Skeletal muscle tissue (tissue), 4 donors: Measurements from ENCODE around the gene IL15RA. TPM values are rescaled to one million over a fixed set of nuclear protein-coding genes. Genes with fewer than 3 reads are reported as not detected.

Source experiments
- H3K27ac ChIP-seq: one replicate; pipeline ENCODE4 v1.7.0; 2013; ENCODE audit warnings: mild to moderate bottlenecking, low read depth, low read length, inconsistent platforms
- H3K27me3 ChIP-seq, 3 donors: one replicate each; pipeline ENCODE4 v1.7.0; 2013; ENCODE audit warnings: low read length in 3 of 3; ENCODE audit not compliant: control insufficient read depth in 3 of 3, insufficient read depth in 3 of 3
- H3K36me3 ChIP-seq, 3 donors: one replicate each; pipeline ENCODE4 v1.7.0; 2013; ENCODE audit warnings: low read length in 3 of 3; ENCODE audit not compliant: control insufficient read depth in 3 of 3, insufficient read depth in 3 of 3
- H3K4me1 ChIP-seq, 3 donors: one replicate each; pipeline ENCODE4 v1.7.0; 2013; ENCODE audit warnings: low read length in 3 of 3, mild to moderate bottlenecking in 3 of 3; ENCODE audit not compliant: control insufficient read depth in 3 of 3, insufficient read depth in 3 of 3
- H3K4me3 ChIP-seq, 3 donors: one replicate each; pipeline ENCODE4 v1.7.0; 2013; ENCODE audit warnings: low read length in 3 of 3
- H3K9ac ChIP-seq, 3 donors: one replicate each; pipeline ENCODE4 v1.7.0; 2013; ENCODE audit warnings: low read length in 3 of 3, mild to moderate bottlenecking in 3 of 3, moderate library complexity in 2 of 3, low read depth in 1 of 3
- H3K9me3 ChIP-seq, 3 donors: one replicate each; pipeline ENCODE4 v1.7.0; 2013; ENCODE audit warnings: low read length in 3 of 3; ENCODE audit not compliant: control insufficient read depth in 3 of 3
- total RNA-seq: library from RNA; depleted of rRNA; stranded (reverse); fragments of >200 nt; gene quantifications from one replicate; pipeline ENCODE4 v1.2.3, GENCODE V29; 2014
- donor health status: Osteomylitis.

Gene IL15RA, protein sequence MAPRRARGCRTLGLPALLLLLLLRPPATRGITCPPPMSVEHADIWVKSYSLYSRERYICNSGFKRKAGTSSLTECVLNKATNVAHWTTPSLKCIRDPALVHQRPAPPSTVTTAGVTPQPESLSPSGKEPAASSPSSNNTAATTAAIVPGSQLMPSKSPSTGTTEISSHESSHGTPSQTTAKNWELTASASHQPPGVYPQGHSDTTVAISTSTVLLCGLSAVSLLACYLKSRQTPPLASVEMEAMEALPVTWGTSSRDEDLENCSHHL
- 1.6 TPM for total RNA-seq

- Histone ChIP-seq H3K9ac (peak within 1 kb of the TSS; percentile 89 to 98 (median 96)), H3K27ac (peak within 1 kb of the TSS; percentile 94), H3K27me3 (no peaks in the 10 kb centered on the region), H3K36me3 (no peaks in the 10 kb centered on the region), H3K9me3 (no peaks in the 10 kb centered on the region), H3K4me3 (peak within 1 kb of the TSS; percentile 83 to 98 (median 97)), H3K4me1 (peaks cover 4 to 12% (median 9%) of the 10 kb centered on the region in 3 donors)
Observed at GRCh38 chr10:5977471-5978229, at the start of gene IL15RA. IL15RA (minus strand) TSS chr10:5977543; CDS start chr10:5977492, 51 bp downstream.

DNA sequence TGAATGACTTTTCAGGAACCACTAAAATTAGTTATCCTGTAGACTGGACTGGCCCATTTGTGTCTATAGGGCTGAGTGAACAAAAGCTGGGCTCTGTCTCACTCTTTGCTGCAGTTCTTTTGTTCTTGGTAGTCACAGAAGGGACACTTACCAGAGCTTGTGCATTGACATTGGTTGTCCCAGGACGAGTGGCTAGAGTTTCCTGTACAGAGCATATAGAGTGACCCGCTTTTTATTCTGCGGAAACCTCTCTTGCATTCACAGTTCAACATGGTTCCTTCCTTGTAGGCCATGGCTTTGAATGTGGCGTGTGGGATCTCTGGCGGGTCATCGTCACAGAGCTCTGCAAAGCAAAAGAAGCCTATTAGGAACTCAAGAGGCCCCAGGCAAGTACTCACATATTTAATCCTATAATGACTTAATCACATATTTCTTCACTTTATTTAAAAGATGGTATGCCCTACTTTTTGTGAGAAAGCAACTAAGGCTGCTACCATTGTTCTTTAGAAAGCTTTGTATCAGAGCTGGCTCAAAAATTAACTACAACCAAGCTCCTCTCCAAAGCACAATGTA lies 48.4 kb upstream of the IL15RA start:
- H3K9me3 ChIP-seq, result peaks cover 0 to 5% (median 0%) of the 10 kb centered on the region in 3 donors
- no peak overlapping the region for H3K4me3 ChIP-seq
- no peaks in the 10 kb centered on the region for H3K4me1 ChIP-seq
- H3K27me3 ChIP-seq, result no peaks in the 10 kb centered on the region
- no peak overlapping the region for H3K9ac ChIP-seq
- H3K36me3 ChIP-seq, result no peaks in the 10 kb centered on the region
- H3K27ac ChIP-seq, result no peak overlapping the region

DNA sequence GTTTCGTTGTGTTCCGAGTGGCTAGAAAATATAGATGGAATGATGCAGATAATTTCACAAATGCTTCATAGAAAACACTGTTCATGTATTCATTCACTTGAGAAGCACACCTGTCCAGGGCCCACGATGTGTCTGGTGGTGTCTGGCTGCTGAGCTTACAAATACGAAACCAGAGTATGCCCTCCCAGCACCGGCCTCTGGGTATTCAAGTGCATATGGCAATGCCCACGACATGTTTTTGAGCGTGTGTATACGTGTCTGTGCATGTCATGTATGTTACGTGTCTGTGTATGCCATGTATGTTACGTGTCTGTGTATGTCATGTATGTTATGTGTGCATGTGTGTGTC lies 47.0 kb upstream of the IL15RA start:
- H3K4me1 ChIP-seq, result no peaks in the 10 kb centered on the region

GRCh38 chr10:6023661-6024333 lies 46.5 kb upstream of the IL15RA start:
- Histone ChIP-seq H3K27ac (no peak overlapping the region), H3K4me1 (no peaks in the 10 kb centered on the region), H3K9me3 (no peaks in the 10 kb centered on the region), H3K27me3 (no peaks in the 10 kb centered on the region), H3K36me3 (no peaks in the 10 kb centered on the region), H3K4me3 (no peak overlapping the region), H3K9ac (no peak overlapping the region)

More for the DNA sequence above, 47.0 kb upstream of the IL15RA start:
- no peaks in the 10 kb centered on the region for H3K27me3 ChIP-seq
- H3K36me3 ChIP-seq, result no peaks in the 10 kb centered on the region
- no peak overlapping the region for H3K4me3 ChIP-seq
- H3K27ac ChIP-seq, result no peak overlapping the region
- no peak overlapping the region for H3K9ac ChIP-seq
- H3K9me3 ChIP-seq, result no peaks in the 10 kb centered on the region

DNA sequence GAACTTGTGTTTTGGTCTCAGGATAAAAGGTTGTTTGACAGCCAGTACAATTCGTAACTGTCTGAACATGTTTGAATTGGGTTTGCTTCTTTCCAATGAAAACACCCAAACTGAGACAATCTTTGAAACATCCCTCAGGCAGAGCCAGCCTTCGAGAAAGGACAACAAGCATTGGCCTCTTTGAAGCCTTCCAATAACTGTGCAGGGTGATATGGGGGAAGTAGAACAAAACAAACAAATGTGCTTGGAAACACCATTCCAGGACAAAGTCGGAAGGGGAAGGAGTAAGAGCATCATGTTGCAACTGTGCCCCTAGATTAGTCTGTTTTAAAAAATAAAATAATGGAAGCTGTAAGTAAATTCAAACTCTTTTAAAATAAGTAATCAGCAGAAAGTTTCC lies 45.3 kb upstream of the IL15RA start:
- Histone ChIP-seq H3K9me3 (no peaks in the 10 kb centered on the region), H3K27ac (no peak overlapping the region), H3K4me3 (no peak overlapping the region), H3K36me3 (no peaks in the 10 kb centered on the region), H3K4me1 (no peaks in the 10 kb centered on the region), H3K9ac (no peak overlapping the region), H3K27me3 (no peaks in the 10 kb centered on the region)

DNA sequence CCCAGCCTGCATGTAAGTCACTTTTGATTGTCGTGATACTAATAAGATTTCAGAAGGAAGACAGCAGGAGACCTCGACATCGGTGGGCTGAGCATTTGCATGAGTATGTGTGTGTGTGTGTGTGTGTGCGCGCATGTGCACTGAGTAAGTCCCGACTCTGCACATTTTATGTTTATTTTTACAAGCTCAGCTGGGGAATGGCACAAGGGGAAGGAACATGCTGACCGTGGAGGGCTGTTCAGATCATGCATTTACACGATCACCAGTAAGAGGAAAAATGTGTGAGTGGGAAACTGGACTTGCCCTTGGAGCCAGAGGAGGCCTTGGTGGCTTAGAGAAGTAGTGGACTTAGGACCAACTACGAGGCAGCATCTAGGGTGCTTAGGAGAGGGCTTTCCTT lies 43.5 kb upstream of the IL15RA start:
- Histone ChIP-seq H3K4me1 (no peaks in the 10 kb centered on the region), H3K4me3 (no peak overlapping the region), H3K9ac (no peak overlapping the region), H3K9me3 (no peaks in the 10 kb centered on the region), H3K27ac (no peak overlapping the region), H3K36me3 (no peaks in the 10 kb centered on the region), H3K27me3 (no peaks in the 10 kb centered on the region)

DNA sequence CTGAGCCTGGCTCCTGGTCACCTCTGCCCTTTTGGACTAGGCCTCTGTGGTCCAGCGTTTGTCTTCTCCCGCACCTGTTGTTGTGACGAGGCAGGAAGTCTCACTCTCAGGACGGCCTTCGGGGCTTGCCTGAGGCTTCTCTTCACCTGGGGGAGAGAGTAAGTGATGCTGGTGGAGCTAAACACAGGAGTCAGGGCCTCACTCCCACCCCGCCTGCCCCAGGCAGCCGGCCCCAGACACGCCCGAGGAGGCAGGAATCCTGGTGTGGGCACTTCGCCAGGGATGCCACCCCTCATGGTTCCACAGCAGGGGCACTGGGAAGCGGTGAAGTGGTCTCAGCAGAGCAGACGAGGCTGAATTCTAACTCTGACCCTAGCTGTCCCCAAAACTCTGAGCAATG lies 42.5 kb upstream of the IL15RA start:
- Histone ChIP-seq H3K27me3 (no peaks in the 10 kb centered on the region), H3K9me3 (no peaks in the 10 kb centered on the region), H3K4me3 (no peak overlapping the region), H3K27ac (no peak overlapping the region), H3K4me1 (no peaks in the 10 kb centered on the region), H3K9ac (no peak overlapping the region), H3K36me3 (no peaks in the 10 kb centered on the region)

DNA sequence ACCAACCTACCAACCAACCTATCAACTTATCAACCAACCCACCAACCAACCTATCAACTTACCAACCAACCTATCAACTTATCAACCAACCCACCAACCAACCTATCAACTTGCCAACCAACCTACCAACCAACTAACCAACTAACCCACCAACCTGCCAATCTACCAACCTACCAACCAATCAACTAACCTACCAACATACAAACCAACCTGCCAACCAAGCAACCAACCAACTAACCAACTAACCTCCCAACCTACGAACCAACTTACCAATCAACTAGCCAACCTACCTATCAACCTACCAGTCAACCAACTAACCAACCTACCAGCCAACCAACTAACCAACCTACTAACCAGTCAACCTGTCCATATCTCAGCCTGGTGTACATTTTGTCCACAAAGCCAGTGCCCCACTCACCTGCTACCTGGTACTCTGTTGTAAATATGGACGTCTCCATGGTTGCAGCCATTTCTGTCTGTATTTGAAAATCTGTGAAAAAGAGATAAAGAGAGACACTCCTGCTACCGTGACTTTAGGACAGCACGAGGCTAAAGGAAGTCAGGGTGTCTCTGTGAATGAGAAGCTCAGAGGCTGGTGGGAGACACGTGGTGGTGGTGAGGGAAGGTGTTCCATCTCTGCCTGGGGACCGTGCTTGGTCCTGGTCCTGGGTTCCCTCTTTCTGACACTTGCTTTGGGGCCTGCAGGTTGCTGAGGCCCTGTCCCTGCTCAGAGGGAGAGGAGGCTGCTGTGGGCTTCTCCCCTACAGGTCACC lies 41.9 kb upstream of the IL15RA start:
- no peaks in the 10 kb centered on the region for H3K9me3 ChIP-seq
- no peaks in the 10 kb centered on the region for H3K27me3 ChIP-seq
- H3K4me1 ChIP-seq, result peaks cover 0 to 2% (median 0%) of the 10 kb centered on the region in 3 donors
- H3K4me3 ChIP-seq, result no peak overlapping the region
- H3K36me3 ChIP-seq, result no peaks in the 10 kb centered on the region
- no peak overlapping the region for H3K27ac ChIP-seq
- no peak overlapping the region for H3K9ac ChIP-seq

- no peaks in the 10 kb centered on the region for H3K9me3 ChIP-seq
- H3K36me3 ChIP-seq, result no peaks in the 10 kb centered on the region
- no peak overlapping the region for H3K4me3 ChIP-seq
- no peak overlapping the region for H3K9ac ChIP-seq
- H3K27me3 ChIP-seq, result no peaks in the 10 kb centered on the region
- H3K4me1 ChIP-seq, result peaks cover 0 to 3% (median 0%) of the 10 kb centered on the region in 3 donors
- no peak overlapping the region for H3K27ac ChIP-seq
Observed at GRCh38 chr10:6018422-6018821, 41.1 kb upstream of the IL15RA start.
